ENCODE results near the gene OPCML.

DNA sequence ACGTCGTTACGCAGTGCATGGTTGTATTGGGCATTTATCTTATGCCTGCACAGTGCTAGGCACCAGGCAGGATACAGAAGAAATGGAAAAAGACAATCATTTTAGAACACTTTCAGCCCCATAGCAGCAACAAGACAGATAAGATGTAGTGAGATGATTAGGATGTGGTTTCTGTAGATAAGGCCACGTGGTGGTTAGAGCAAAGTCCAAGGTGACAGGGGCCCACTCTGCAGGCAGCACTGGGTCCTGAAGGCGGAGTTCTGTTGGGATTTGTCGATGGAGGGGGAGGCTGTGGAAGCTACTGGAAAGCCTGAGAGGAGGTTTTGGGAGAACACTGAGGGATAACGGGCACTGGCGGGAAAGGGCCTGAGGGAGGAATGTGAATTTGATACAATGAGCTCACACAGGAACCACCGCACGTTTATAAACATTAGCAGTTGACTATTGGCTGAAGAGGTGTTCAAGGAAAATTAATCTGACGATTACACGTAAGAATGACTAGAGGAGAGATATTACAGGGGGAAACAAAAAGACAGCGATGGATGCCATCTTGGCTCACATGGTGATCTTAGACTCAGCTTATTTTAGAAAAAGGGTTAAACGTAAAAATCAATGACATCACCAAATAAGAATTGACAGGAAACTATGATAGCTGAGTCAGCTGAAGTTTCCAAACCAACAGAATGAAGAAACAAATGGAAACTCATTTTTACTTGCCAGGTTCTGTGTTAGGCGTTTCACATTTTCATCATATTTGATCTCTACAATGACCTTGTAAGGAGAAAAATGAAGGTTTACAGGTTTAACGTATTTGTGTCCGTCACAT lies 551.0 kb downstream of the OPCML start:
- TF ChIP-seq EZH2 (IDR thresholded peaks at IDR 0.05; ENCODE audit: borderline replicate concordance, low read length), result no peak
- no peak for TF ChIP-seq CTCF (conservative IDR thresholded peaks at IDR 0.05 in 1 of 2, IDR thresholded peaks at IDR 0.05 in 1 of 2; ENCODE audit: extremely low read depth in 1 of 2, insufficient read depth in 1 of 2, low read depth in 1 of 2, low read length in 2 of 2)

Measured in mammary epithelial cell (primary cell).